ENCODE results near the gene ABR. TPM values are rescaled to one million over a fixed set of nuclear protein-coding genes. Genes with fewer than 3 reads are reported as not detected.
"Not testable (repeated sequence)": the region's sequence is repeated elsewhere in the genome, so short reads cannot be mapped to it uniquely, and the experiment has no call there.

Gene ABR
- polyA plus RNA-seq, 3 donors = 14.7 to 62.4 (median 36.4) TPM

DNA sequence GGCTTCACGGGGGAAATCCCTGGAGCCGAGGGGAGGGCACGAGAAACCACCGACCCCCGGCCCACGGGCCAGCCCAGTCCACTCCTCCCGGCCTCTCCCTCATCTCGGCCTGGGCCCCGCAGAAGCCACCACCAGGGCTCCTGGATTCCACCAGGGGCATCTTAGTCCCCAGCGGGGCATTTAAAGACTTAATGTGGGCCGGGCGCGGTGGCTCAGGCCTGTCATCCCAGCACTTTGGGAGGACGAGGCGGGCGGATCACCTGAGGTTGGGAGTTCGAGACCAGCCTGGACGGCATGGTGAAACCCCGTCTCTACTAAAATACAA, 24.1 kb upstream of the ABR start:
- H3K27ac ChIP-seq (ENCODE audit: low read depth, low read length) = no peak overlapping the region
- WGBS, 3 donors = 55 to 59% (median 57%) methylated on average over 18 to 19 of the region's 19 CpGs

DNA sequence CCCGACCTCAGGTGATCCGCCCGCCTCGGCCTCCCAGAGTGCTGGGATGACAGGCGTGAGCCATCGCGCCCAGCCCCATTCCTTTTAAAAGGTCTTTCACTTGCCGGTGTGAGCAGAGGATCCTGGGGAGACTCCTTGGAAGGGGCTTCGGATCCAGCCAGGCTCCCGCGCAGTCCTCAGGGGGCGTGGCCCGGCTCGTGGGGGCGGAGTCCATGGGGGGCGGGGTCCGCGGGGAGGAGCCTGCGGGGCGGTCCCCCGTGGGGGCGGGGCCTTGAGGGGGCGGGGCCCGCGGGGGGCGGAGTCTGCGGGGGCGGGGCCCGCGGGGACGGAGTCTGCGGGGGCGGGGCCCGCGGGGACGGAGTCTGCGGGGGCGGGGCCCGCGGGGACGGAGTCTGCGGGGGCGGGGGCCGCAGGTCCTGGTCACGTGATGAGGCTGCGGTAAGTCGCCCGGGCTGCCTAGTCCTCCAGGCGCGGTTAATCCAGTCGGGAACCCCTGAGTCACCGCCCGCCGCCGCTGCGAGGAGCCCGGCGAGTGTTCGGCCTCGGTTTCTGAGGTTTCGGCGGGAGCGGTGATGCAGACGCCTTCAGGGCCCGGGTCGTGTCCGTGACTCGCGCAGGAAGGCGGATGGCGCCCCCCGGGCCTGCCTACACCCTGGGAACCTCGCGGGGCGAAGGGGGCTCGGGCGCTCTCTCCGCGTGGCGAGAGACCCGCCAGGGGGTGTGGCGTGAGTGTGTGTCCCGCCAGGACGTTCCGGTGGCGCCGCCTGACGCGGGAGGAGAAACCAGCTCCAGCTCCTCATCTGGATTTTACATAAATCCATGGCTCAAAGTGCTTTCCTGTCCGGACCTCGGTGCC, 23.6 kb upstream of the ABR start:
- 6 to 12% (median 10%) methylated on average over 56 to 75 of the region's 91 CpGs for WGBS, 3 donors
- H3K27ac ChIP-seq (ENCODE audit: low read depth, low read length) = no peak overlapping the region

- no peak overlapping the region for H3K27ac ChIP-seq (ENCODE audit: low read depth, low read length)
- 89 to 93% (median 92%) methylated on average over 5 of the region's 5 CpGs for WGBS, 3 donors
These were observed 22.5 kb upstream of the ABR start for GRCh38 chr17:1202291-1202690.

- 79 to 80% (median 80%) methylated on average over 25 of the region's 25 CpGs for WGBS, 3 donors
- no peak overlapping the region for H3K27ac ChIP-seq (ENCODE audit: low read depth, low read length)
These were observed 21.4 kb upstream of the ABR start for GRCh38 chr17:1201132-1201702.

GRCh38 chr17:1199271-1199743, 19.5 kb upstream of the ABR start:
- H3K27ac ChIP-seq (ENCODE audit: low read depth, low read length) = not testable (repeated sequence)
- 63 to 78% (median 66%) methylated on average over 10 of the region's 10 CpGs for WGBS, 3 donors

- WGBS, 3 donors = 18 to 52% (median 24%) methylated on average over 17 of the region's 17 CpGs
- H3K27ac ChIP-seq (ENCODE audit: low read depth, low read length) = no peak overlapping the region
These were observed 18.2 kb upstream of the ABR start for GRCh38 chr17:1197781-1198490.

- H3K27ac ChIP-seq (ENCODE audit: low read depth, low read length) = peak overlapping the region; percentile 64
- 37 to 82% (median 40%) methylated on average over 3 of the region's 3 CpGs for WGBS, 3 donors
These were observed 17.6 kb upstream of the ABR start for GRCh38 chr17:1197379-1197778.

DNA sequence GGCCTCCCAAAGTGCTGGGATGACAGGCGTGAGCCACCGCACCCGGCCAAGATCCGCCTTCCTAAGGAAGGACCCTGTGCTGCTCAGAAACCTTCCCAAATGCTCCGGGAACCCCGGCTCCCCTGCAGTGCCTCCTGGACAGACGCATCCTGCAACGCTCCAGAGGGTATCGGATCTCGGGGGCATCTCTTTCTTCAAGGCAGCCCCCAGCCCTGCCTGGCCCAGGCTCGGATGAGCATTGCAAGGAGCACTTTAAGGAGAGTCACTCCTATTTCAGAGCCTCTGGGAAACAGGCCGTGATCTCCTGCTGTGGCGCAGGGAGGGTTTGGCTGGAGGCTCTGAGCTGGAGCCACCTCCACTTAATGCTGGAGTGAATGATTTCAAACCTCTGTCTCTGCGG, 17.2 kb upstream of the ABR start:
- 72 to 85% (median 84%) methylated on average over 14 of the region's 14 CpGs for WGBS, 3 donors
- H3K27ac ChIP-seq (ENCODE audit: low read depth, low read length) = peak overlapping the region; percentile 64

GRCh38 chr17:1192911-1193699, 13.3 kb upstream of the ABR start:
- 72 to 88% (median 73%) methylated on average over 31 of the region's 31 CpGs for WGBS, 3 donors
- H3K27ac ChIP-seq (ENCODE audit: low read depth, low read length) = no peak overlapping the region

DNA sequence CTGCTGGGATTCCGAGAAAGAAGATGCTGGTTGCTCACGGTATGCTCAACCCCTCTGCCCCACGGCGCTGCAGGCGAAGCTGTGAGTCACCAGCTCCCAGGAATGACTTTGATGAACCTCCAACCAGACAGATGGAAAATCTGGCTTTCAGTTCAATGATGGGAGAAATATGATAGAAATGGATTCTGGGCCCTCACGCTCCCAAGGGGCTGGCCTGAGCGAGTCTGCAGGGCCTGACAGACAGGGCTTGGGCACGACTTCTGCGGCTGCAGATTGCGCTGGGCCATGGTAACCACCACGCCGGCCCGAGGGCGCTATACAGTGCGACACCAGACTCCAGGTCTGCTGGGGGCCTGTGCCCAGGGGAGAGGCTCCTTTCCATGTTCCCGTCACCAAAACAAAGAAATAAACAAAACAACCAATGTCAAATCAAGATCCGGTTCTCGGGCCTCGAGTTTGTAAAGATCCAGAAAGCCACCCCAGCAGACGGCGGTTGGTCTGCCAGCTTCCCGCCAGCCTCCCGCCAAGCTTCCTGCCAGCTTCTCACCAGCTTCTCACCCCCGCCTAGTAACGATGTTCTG, 11.1 kb upstream of the ABR start:
- WGBS, 3 donors = 78 to 87% (median 79%) methylated on average over 23 to 25 of the region's 25 CpGs
- H3K27ac ChIP-seq (ENCODE audit: low read depth, low read length) = no peak overlapping the region

- no peak overlapping the region for H3K27ac ChIP-seq (ENCODE audit: low read depth, low read length)
- WGBS, 3 donors = 28 to 43% (median 37%) methylated on average over 20 of the region's 20 CpGs
These were observed 9.2 kb upstream of the ABR start for GRCh38 chr17:1188812-1189504.

- WGBS, 3 donors = 27 to 33% (median 31%) methylated on average over 34 of the region's 34 CpGs
- H3K27ac ChIP-seq (ENCODE audit: low read depth, low read length) = no peak overlapping the region
These were observed 7.4 kb upstream of the ABR start for GRCh38 chr17:1186923-1187771.

GRCh38 chr17:1186214-1186820, 6.5 kb upstream of the ABR start:
- H3K27ac ChIP-seq (ENCODE audit: low read depth, low read length) = no peak overlapping the region
- WGBS, 3 donors = 64 to 75% (median 73%) methylated on average over 13 of the region's 13 CpGs

GRCh38 chr17:1183171-1183873, 3.5 kb upstream of the ABR start:
- no peak overlapping the region for H3K27ac ChIP-seq (ENCODE audit: low read depth, low read length)
- 40 to 61% (median 42%) methylated on average over 14 of the region's 14 CpGs for WGBS, 3 donors

- 32 to 41% (median 37%) methylated on average over 11 of the region's 11 CpGs for WGBS, 3 donors
- H3K27ac ChIP-seq (ENCODE audit: low read depth, low read length) = no peak overlapping the region
These were observed 3.0 kb upstream of the ABR start for GRCh38 chr17:1182811-1183170.

- no peak overlapping the region for H3K27ac ChIP-seq (ENCODE audit: low read depth, low read length)
- 43 to 82% (median 75%) methylated on average over 14 of the region's 14 CpGs for WGBS, 3 donors
These were observed 2.0 kb upstream of the ABR start for GRCh38 chr17:1181753-1182137.
